Measurements from ENCODE around the gene WT1.
"Not testable (repeated sequence)": the region's sequence is repeated elsewhere in the genome, so short reads cannot be mapped to it uniquely, and the experiment has no call there.

DNA sequence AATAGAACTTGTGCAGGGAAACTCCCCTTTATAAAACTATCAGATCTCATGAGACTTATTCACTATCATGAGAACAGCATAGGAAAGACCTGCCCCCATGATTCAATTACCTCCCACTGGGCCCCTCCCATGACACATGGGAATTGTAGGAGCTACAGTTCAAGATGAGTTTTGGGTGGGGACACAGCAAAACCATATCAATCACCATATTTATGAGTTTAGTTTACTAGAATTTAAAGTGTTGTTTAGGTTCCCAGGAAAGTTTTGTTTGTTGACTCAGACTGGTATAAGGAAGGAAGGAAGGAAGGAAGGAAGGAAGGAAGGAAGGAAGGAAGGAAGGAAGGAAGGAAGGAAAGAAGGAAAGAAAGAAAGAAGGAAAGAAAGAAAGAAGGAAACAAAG is 65.4 kb downstream of the WT1 start:
- TF ChIP-seq, protein P1, sequence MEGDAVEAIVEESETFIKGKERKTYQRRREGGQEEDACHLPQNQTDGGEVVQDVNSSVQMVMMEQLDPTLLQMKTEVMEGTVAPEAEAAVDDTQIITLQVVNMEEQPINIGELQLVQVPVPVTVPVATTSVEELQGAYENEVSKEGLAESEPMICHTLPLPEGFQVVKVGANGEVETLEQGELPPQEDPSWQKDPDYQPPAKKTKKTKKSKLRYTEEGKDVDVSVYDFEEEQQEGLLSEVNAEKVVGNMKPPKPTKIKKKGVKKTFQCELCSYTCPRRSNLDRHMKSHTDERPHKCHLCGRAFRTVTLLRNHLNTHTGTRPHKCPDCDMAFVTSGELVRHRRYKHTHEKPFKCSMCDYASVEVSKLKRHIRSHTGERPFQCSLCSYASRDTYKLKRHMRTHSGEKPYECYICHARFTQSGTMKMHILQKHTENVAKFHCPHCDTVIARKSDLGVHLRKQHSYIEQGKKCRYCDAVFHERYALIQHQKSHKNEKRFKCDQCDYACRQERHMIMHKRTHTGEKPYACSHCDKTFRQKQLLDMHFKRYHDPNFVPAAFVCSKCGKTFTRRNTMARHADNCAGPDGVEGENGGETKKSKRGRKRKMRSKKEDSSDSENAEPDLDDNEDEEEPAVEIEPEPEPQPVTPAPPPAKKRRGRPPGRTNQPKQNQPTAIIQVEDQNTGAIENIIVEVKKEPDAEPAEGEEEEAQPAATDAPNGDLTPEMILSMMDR (IDR thresholded peaks at IDR 0.05; ENCODE audit: low read depth, low read length): not testable (repeated sequence)
- not testable (repeated sequence) for TF ChIP-seq EZH2phosphoT487 (IDR thresholded peaks at IDR 0.05; ENCODE audit: low read depth)

All from OCI-LY3 (cell line).